A549 treated with AZD2906 at 1 μM for 4 hours (cell line): Measurements from ENCODE around the gene SFXN3. TPM values are rescaled to one million over a fixed set of nuclear protein-coding genes. Genes with fewer than 3 reads are reported as not detected.

Experiments used
- total RNA-seq: library from RNA; stranded (reverse); fragments of 200-300 nt; extraction: Qiagen RNA extraction; gene quantifications from 5 replicates; pipeline ENCODE4 v1.2.3, GENCODE V29; 2022

The SFXN3 gene, protein sequence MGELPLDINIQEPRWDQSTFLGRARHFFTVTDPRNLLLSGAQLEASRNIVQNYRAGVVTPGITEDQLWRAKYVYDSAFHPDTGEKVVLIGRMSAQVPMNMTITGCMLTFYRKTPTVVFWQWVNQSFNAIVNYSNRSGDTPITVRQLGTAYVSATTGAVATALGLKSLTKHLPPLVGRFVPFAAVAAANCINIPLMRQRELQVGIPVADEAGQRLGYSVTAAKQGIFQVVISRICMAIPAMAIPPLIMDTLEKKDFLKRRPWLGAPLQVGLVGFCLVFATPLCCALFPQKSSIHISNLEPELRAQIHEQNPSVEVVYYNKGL
- 41.6 to 48.3 TPM (median 45.5 TPM) in 5 replicates for total RNA-seq

DNA sequence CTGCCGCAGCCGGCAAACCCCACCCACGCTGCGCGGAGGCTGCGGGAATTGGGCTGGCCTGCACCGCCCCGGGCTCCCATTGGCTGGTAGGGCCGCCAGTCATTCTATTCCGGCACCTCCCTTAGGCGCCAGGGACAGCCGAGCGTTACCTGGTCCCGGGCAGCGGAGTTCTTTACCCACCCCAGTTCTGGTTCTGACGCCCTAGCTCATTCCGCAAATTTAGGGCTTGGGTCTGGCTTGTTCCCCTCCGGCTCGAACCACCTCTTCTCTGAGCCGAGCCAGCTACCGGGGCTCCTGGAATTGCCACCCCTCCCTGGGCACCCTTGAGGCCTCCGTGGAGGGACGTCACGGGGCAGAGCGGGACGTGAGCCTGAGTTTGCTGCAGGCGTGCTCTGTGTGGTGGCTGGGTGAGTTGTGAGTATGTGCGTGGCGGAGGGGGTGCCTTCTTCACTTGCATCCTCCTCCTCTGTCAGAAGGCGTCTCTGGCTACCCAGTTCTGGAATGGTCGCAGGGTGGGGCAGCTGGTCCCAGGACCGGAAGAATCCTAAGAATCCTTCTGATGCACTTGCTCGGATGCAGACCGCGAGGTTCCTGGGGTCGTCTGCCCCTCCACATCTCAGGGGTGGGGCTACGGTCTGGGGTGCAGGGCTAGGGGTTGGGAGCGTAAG is at the start of gene SFXN3, which contains the start of gene PDZD7:
Gene SFXN3, plus strand, starts transcription at position 107 of the 668 bp plus-strand sequence. CDS start 3,461 bp downstream, outside the sequence.
Gene PDZD7, minus strand, starts transcription at position 2 of the 668 bp plus-strand sequence. CDS start 910 bp downstream, outside the sequence.

DNA sequence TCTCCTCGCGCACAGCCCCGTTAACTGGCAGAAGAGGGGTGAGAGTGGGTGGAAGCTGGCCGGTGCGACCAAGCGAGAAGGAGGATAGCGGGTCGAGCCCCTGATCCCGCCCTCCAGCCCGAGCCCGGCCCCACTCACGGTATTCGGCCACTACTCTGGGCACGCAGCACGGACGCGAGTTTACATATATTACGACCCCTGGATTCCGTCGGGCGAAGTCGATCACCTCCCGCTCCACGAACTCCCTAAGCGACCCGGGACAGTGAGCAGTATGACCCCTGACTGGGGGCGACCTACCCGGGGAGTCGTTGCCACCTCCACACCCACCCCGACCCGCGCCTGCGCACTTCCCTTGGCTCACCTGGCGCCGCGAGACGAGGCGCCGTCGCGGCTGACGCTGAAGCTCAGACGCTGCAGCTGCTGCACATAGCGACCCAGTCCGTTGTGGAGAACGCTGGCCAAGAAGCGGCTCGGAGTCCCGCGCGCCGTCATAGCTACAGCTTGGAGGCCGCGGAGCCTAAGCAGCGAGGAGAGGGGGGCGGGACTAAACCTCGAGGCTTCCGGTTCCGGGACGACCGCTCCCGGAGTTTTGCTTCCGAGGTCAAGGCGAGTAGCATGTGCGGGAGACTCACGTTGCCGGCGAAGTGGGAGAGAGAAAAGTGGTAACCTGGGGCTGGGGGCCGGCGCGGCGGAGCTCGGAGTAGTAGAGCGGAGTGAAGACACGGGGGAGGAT is 43.9 kb upstream of the SFXN3 start, which contains the start of the genes MRPL43 and TWNK:
Gene MRPL43, minus strand, starts transcription at position 546 of the 733 bp plus-strand sequence. Its CDS starts 54 bp downstream, at position 492.
Gene TWNK, plus strand, starts transcription at position 592 of the 733 bp plus-strand sequence. CDS start 668 bp downstream, outside the sequence.

DNA sequence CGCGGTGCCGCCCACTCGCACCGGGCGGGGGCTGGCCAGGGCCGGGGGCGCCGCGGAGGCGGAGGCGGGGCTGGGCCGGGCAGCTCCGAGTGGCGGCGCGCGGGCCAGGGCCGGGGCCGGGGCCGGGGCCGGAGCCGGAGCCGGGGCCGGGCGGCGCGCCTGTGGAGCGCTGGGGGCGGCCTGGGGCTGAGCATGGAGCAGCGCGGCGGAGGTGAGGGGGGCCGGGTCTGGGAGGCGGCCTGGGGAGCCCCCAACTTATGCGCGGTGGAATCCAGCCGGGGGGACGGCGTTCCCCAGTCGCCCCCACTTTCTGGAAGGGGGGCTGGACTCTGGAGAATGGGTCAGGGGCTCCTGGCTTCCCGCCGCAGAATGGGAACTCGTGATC is 31.3 kb upstream of the SFXN3 start, which contains the start of gene LZTS2:
Gene LZTS2, plus strand, starts transcription at position 67 of the 385 bp plus-strand sequence. CDS start 2,731 bp downstream, outside the sequence.

DNA sequence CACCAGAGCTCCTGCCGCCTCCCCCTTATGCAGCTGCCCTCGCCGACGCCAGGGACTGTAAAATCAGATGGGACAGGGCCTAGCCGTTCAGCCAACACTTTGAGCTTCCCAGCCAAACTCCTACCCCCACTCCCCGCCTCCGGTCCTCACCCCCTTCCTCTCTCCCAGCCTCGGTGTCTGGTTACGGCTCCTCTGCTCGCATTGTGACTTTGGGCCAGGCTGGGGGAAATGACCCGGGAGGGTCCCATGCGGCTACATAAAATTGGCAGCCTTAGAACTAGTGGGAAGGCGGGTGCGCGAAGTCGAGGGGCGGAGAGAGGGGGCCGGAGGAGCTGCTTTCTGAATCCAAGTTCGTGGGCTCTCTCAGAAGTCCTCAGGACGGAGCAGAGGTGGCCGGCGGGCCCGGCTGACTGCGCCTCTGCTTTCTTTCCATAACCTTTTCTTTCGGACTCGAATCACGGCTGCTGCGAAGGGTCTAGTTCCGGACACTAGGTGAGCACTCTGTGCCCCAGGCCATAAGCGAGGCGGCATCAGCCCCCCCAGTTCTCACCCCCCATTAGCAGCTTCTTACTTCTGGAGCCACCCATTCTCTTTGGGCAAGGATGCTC is 30.7 kb downstream of the SFXN3 start, which contains the start of gene KAZALD1:
Gene KAZALD1, plus strand, starts transcription at position 366 of the 608 bp plus-strand sequence. CDS start 604 bp downstream, outside the sequence.

Other genes with a start within 250 kb of the SFXN3 start
- gene SLF2, start 118.3 kb upstream of the SFXN3 start, total RNA-seq = 8.2 to 9.1 TPM (median 8.9 TPM) in 5 replicates
- 6.5 to 8.0 TPM (median 7.4 TPM) in 5 replicates for gene SEMA4G, start 61.7 kb upstream of the SFXN3 start, total RNA-seq
- gene MRPL43, start 43.7 kb upstream of the SFXN3 start, total RNA-seq = 72.7 to 102 TPM (median 95.3 TPM) in 5 replicates
- 34.6 to 41.4 TPM (median 37.0 TPM) in 5 replicates for gene TWNK, start 43.7 kb upstream of the SFXN3 start, total RNA-seq
- gene LZTS2, start 31.4 kb upstream of the SFXN3 start, total RNA-seq = 28.7 to 41.3 TPM (median 39.6 TPM) in 5 replicates
- gene PDZD7, start 105 bp upstream of the SFXN3 start, total RNA-seq = 0.64 to 1.5 TPM (median 1.1 TPM) in 5 replicates
- 2.0 to 3.4 TPM (median 3.1 TPM) in 5 replicates for gene KAZALD1, start 30.8 kb downstream of the SFXN3 start, total RNA-seq
- gene TLX1, start 100.1 kb downstream of the SFXN3 start, total RNA-seq = not detected in 5 replicates
- gene LBX1, start 198.2 kb downstream of the SFXN3 start, total RNA-seq = not detected in 5 replicates